Subcutaneous adipose tissue (tissue), 4 donors: ENCODE results near the gene MTMR1. TPM values are rescaled to one million over a fixed set of nuclear protein-coding genes. Genes with fewer than 3 reads are reported as not detected.

Experiments
- CTCF ChIP-seq: fragments of 450-650 bp; IDR thresholded peaks from one replicate; pipeline ENCODE4 v1.5.1; 2016; ENCODE audit warnings: low read depth, mild to moderate bottlenecking, control low read depth, antibody characterized with exemption, moderate library complexity
- total RNA-seq, 4 donors: library from RNA; depleted of rRNA; stranded (reverse); fragments of >200 nt; gene quantifications; one replicate each; pipeline ENCODE4 v1.1.0, GENCODE V29; 2016

Gene MTMR1
- total RNA-seq, 4 donors from 2014 or later = 13.4 to 16.8 (median 15.0) TPM

- no peak for TF ChIP-seq CTCF
These were observed 37.4 kb upstream of the MTMR1 start for GRCh38 chrX:150655788-150656187.

- no peak for TF ChIP-seq CTCF
These were observed 30.1 kb upstream of the MTMR1 start for GRCh38 chrX:150663073-150663472.

- TF ChIP-seq CTCF = no peak
These were observed 28.9 kb upstream of the MTMR1 start for GRCh38 chrX:150664290-150664689.

- TF ChIP-seq CTCF = no peak
These were observed 17.0 kb upstream of the MTMR1 start for GRCh38 chrX:150676221-150676620.

GRCh38 chrX:150680974-150681373, 12.2 kb upstream of the MTMR1 start:
- no peak for TF ChIP-seq CTCF

- no peak for TF ChIP-seq CTCF
These were observed 10.1 kb upstream of the MTMR1 start for GRCh38 chrX:150683112-150683511.

GRCh38 chrX:150683536-150684146, 9.6 kb upstream of the MTMR1 start:
- TF ChIP-seq CTCF = no peak
